ENCODE data around the gene SPATA16. TPM values are rescaled to one million over a fixed set of nuclear protein-coding genes. Genes with fewer than 3 reads are reported as not detected.

The SPATA16 gene
- total RNA-seq, 4 donors from 2014 or later = not detected

- TF ChIP-seq POLR2A (IDR thresholded peaks at IDR 0.05) = no peak
- TF ChIP-seq, protein P1, sequence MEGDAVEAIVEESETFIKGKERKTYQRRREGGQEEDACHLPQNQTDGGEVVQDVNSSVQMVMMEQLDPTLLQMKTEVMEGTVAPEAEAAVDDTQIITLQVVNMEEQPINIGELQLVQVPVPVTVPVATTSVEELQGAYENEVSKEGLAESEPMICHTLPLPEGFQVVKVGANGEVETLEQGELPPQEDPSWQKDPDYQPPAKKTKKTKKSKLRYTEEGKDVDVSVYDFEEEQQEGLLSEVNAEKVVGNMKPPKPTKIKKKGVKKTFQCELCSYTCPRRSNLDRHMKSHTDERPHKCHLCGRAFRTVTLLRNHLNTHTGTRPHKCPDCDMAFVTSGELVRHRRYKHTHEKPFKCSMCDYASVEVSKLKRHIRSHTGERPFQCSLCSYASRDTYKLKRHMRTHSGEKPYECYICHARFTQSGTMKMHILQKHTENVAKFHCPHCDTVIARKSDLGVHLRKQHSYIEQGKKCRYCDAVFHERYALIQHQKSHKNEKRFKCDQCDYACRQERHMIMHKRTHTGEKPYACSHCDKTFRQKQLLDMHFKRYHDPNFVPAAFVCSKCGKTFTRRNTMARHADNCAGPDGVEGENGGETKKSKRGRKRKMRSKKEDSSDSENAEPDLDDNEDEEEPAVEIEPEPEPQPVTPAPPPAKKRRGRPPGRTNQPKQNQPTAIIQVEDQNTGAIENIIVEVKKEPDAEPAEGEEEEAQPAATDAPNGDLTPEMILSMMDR (IDR thresholded peaks at IDR 0.05) = no peak
- no peak overlapping the region for H3K4me3 ChIP-seq (ENCODE audit: low read depth, poor library complexity, severe bottlenecking)
- no peak for DNase-seq (ENCODE audit: low spot score in 2 of 2)
- intact Hi-C loops (cut with DNase I; ENCODE audit: low total_unique reads) = no loop called here
Observed at GRCh38 chr3:173006006-173006405, 135.0 kb downstream of the SPATA16 start.

DNA sequence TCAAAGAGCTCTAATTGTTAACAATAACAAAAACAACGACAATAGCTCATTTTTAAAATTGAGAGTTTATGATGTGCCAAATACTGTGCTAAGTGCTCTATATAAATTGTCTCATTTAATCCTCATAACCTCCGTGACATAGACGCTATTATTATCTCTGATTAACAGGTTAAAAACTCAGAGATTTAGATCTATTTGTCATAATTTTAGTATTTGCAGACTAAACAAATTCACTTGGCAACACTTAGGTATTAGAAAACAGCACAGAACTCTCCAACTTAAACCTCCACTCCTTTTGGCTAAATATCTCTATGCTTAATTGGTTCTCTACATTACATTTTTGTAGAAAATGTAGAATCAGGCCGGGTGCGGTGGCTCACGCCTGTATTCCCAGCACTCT, 136.4 kb downstream of the SPATA16 start:
- intact Hi-C loops (cut with DNase I; ENCODE audit: low total_unique reads) = no loop called here
- TF ChIP-seq, protein P1 (IDR thresholded peaks at IDR 0.05) = no peak
- TF ChIP-seq POLR2A (IDR thresholded peaks at IDR 0.05) = no peak
- WGBS, 2 donors = 83 to 85% methylated on average over 6 of the region's 6 CpGs
- no peak overlapping the region for H3K4me3 ChIP-seq (ENCODE audit: low read depth, poor library complexity, severe bottlenecking)
- DNase-seq (ENCODE audit: low spot score in 2 of 2) = no peak

DNA sequence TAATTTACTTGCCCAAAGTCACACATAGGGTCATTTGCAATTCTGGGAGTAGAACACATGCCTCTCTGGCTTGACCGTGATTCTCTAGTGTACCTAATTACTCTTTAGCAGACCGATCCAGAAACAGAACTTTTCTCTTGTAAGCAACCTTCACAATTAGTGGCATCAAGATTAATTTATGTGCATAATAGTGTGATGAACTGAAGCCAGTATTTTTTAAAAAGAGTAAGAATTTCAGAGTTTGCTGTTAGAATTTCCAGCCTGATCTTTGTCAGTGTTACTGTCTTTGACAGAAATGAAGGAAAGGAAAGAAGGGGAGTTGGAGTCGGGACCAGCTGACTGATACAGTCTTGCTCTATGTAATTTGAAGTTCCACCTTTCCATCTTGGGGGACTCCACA, 137.1 kb downstream of the SPATA16 start:
- 81 to 86% methylated on average over 3 of the region's 3 CpGs for WGBS, 2 donors
- DNase-seq (ENCODE audit: low spot score in 2 of 2) = no peak
- no peak for TF ChIP-seq POLR2A (IDR thresholded peaks at IDR 0.05)
- TF ChIP-seq, protein P1 (IDR thresholded peaks at IDR 0.05) = no peak
- intact Hi-C loops (cut with DNase I; ENCODE audit: low total_unique reads) = no loop called here
- H3K4me3 ChIP-seq (ENCODE audit: low read depth, poor library complexity, severe bottlenecking) = no peak overlapping the region

DNA sequence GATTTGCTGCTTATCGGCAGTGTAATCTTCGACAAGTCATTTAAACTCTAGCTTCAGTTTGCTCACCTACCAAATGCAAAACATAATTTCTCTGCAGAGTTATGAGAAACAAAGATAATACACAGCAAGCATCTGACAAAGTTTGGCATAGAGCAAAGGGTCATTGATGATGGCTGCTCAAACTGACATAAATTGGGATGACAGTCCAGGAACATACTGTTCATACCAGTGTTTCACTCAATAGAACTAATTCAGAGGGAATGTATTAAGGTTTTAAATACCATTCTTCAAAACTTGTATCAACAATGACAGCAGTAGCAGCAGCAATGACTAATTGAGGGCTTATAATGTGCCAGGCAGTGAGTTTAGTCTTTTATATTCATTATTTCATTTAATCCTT, 137.6 kb downstream of the SPATA16 start:
- DNase-seq (ENCODE audit: low spot score in 2 of 2) = no peak
- intact Hi-C loops (cut with DNase I; ENCODE audit: low total_unique reads) = no loop called here
- 92 to 93% methylated on average over 2 of the region's 2 CpGs for WGBS, 2 donors
- TF ChIP-seq, protein P1 (IDR thresholded peaks at IDR 0.05) = no peak
- no peak overlapping the region for H3K4me3 ChIP-seq (ENCODE audit: low read depth, poor library complexity, severe bottlenecking)

GRCh38 chr3:173001622-173002021, 139.4 kb downstream of the SPATA16 start:
- no peak for DNase-seq (ENCODE audit: low spot score in 2 of 2)
- no peak overlapping the region for H3K4me3 ChIP-seq (ENCODE audit: low read depth, poor library complexity, severe bottlenecking)
- TF ChIP-seq, protein P1 (IDR thresholded peaks at IDR 0.05) = no peak
- TF ChIP-seq POLR2A (IDR thresholded peaks at IDR 0.05) = no peak
- intact Hi-C loops (cut with DNase I; ENCODE audit: low total_unique reads) = no loop called here

DNA sequence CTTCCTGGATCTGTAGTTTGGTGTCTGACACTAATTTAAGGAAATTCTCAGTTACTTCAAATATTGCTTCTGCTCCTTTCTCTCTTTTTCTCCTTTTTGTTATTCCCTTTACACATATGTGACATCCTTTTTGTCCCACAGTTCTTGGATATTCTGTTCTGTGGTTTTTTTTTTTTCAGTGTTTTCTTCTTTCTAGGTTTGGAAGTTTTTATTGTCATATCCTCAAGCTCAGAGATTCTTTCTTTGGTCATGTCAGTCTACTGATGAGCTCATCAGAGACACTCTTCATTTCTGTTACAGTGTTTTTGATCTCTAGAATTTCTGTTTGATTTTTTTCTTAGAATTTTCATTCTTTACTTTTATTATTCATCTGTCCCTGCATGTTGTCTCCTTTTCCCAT, 140.5 kb downstream of the SPATA16 start:
- intact Hi-C loops (cut with DNase I; ENCODE audit: low total_unique reads) = no loop called here
- TF ChIP-seq, protein P1 (IDR thresholded peaks at IDR 0.05) = no peak
- no peak for TF ChIP-seq POLR2A (IDR thresholded peaks at IDR 0.05)
- H3K4me3 ChIP-seq (ENCODE audit: low read depth, poor library complexity, severe bottlenecking) = no peak overlapping the region
- no peak for DNase-seq (ENCODE audit: low spot score in 2 of 2)

Data from lower leg skin (tissue), 4 donors.